NCI-H2196 (cell line): ENCODE results near the gene ST8SIA4.

Experiments
- DNase-seq: peaks from one replicate; lab custom pipeline; 2025; ENCODE audit not compliant: unreplicated experiment; lab: John Stamatoyannopoulos, UW

The ST8SIA4 gene

DNA sequence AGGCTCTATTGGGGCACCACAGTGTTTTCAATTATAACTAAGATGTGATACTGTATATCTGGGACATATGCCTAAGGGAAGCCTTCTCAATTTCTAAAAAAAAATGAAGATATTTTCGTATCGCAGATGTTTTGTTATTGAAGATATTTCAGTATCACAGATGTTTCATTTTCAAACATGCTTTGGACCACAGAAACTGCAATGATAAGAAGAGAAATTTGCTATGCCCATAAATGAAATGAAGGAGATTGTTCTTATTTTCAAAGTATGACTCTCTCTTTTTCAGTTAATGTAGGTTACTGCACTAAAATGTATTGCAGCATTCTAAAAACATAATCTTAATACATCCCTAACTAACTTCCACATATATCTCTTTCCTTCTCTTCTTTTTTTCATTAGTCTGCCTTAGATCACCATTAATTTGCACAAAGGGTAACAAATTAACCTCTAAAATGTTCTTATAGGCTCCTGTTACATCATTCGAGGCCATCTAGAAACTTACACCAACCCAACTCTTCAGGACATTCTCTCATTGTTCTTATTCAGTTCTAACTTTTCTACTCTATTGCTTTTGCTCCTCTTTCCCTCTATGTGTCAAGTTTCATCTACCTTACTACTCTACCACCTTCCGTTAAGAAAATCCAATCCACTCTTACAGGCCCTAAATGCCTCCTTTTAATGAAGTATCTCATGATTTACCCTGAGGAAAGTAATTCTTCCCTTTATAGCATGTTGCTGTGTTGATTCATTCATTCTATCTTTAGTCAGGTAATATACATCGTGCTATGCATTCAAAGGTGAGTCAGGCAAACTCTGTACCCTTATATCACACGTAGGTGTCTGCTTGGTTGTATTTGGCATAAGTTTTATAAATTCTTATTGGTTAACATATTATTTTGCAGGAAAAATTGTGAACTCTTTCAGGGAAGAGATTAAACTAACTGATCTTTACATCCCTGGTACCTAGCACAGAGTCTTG, 70.5 kb downstream of the ST8SIA4 start:
- DNase-seq: no peak

DNA sequence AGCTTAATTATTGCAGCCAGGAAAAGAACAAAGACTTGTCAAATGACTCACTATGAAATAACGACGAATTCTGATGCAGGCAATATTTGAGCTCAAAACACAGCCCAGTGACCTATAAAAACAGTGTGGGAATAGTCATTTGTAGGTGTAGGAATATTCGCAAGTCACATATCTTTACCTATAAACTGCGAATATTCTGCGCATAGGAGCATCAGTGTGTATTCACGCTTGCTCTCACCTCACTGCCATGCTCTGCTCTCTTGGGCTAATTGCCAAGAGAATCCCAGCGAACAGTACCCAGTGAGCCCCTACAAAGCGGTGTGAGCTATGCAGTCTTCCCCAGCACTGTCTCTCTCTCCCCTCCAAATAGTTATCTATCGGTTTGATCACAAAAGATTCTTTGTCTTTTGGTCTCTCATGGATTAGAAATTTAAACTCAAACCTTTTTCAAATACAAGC, 74.2 kb downstream of the ST8SIA4 start:
- DNase-seq: no peak

DNA sequence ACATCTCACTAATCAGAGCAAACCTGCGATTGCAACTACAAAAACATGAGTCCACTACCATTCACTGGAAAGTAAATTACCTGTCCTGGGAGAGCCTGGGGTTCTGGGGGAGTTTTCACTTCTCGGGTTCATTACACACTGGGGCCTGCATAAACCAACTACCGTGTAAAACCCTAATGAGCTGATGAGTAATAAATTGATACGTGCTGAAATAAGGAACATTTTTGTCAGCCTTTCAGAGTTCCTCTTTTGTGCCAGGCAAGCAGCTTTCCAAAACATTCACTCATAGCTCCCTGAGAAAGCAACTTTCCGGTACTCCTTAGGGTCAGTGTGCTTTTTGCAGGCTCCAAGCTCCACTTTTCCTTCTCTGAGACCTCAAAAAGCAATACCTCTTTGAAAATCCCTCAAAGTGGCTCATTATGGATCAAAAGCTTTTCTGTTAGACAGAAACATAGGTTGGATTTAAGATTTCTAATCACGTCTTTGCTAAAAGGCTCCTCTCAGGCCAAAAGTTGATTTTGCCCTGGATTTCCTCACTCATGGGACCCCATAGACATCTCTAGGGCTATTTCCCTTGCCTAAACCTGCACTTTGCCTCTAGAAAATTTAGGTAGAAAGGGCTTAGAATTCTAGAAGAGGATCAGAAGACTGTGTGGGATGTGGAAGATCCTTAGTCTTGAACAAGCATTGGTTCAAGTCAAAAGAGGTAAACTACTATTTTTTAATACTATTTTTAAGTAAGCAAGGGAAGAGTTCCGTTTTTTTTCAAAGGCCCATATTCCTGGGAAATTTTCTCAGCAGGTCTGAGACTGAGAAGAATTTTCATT, 74.8 kb downstream of the ST8SIA4 start:
- DNase-seq: no peak

DNA sequence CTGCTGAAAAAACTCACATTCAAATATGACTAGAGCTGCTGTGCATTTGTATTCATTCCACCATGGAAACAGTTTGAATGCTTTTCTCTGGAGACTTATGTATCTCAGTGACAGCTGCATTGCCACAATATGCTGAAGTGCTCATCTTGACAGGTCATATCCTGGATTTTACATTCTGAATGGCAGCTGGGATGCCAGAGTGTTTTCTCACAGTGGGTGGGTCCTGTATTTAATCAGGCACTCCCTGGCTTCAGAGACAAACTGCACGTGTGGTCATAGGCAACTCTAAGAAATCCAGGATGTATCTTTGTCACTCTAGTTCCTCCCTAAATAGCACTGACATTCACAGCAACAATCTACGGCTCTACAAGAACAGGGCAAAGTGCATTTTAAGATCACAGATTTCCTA, 75.6 kb downstream of the ST8SIA4 start:
- no peak for DNase-seq

DNA sequence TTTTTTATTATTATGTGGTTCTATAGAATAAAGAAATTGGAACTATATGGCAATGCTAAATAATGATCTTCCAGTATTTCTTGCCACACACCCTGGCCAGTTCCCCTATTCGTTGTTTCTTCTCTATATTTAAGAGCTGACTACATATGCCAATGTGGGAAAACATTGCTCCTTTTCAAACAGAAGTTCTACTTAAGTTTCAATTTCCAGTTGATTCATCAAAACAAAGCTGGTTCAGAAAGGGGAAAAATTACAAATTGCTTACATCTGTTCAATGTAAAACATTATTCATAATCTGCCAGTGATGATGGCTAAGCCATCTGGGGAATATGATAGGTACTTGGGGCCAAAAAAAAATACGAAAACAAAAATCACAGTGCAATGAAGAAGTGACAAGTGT, 76.9 kb downstream of the ST8SIA4 start:
- no peak for DNase-seq

DNA sequence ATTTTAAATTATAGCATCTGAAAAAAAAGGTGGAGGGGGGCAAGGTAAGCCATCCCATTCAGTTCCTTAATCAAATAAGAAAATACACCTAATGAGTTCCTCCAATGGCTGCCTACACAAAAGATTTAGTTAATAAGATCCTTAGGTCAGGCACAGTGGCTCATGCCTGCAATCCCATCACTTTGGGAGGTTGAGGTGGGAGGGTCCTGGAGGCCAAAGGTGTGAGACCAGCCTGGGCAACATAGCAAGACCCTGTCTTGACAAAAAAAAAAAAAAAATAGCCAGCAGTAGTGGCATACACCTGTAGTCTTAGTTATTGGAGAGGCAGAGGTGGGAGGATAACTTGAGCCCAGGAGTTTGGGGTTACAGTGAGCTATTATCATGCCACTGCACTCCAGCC, 78.4 kb downstream of the ST8SIA4 start:
- no peak for DNase-seq

DNA sequence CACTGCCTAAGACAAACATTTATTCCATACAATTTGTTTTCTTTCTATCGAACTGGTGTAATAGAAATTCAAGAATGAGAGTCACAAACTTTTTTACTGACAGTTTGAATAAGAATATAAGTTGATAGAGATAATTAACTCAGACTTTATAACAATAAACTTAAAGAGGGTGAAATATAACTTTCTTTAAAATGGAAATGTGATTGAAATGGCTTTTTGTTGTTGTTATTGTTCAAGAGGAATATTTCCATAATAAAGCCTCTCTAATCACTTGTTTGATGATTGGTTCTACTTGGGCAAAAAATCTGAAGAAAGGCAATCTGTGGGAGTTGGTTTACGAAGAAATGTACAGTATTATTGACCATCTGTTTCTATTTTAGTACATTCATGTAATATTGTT, 79.3 kb downstream of the ST8SIA4 start:
- no peak for DNase-seq

DNA sequence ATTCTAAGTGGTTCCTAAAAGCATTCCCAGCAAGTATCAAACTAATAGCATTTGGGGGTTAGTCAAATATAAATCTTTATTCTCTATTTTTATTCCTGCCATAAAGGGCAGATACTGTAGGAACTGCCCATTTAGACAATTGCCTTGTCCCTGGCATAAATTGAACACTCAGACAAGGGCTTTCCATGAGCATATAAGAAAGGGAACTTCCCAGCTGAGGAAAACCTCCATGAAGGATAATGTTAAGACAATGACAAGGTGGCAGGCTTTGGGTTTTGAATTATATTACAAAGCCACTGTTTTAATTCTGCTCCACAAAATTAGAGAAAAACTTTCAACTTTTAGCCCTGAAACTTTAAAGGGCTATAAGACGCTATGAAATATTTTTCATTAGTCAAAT, 81.3 kb downstream of the ST8SIA4 start:
- no peak for DNase-seq

DNA sequence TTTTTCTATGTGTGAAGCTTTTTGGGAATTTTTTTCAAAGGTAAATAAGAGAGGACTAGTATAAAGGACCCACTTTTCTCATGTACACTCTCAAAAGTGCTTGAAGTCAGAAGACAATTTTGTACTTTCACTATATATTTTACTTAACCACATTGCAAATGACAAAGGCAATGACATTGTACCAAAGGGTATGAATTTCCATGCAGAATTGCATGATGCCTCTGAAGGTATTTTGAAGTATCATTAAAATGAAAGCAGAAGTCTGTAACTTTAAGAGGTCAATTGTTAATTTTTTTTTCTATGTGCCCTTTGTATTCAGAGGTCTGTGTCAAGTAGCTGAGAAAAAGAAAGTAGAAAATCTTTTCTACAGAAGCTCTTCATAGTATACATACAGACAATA, 84.7 kb downstream of the ST8SIA4 start:
- DNase-seq: no peak

DNA sequence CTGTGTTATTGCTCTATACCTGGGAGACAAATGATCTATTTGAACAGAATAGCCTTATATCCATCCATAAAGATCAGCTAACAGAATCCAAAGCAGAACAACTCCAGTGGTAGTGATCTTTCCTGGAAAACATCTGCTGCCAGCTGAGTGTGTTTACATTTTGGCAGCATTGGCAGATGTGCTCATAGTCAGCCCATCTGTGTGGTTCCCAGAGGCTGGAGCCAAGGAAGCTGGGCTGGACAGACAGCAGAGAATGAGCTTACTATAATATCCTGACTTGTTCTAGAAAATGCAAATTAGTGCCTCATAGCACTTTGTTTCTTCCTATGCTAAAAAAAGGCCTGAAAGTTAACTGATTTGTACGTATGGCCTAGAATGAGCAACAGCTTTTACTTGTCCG, 99.7 kb downstream of the ST8SIA4 start:
- peak; percentile 17 for DNase-seq

DNA sequence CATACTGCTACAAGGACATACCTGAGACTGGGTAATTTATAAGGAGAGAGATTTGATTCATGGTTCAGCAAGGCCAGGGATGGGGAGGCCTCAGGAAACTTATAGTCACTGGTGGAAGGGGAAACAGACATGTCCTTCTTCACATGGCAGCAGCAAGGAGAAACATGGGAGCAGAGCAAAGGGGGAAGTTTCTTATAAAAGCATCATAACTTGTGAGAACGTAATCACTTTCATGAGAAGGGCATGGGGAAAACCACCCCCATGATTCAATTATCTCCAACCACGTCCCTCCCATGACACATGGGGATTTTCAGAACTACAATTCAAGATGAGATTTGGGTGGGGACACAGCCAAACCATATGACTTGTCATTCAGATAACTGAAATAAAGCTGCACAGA, 100.9 kb downstream of the ST8SIA4 start:
- DNase-seq: no peak

DNA sequence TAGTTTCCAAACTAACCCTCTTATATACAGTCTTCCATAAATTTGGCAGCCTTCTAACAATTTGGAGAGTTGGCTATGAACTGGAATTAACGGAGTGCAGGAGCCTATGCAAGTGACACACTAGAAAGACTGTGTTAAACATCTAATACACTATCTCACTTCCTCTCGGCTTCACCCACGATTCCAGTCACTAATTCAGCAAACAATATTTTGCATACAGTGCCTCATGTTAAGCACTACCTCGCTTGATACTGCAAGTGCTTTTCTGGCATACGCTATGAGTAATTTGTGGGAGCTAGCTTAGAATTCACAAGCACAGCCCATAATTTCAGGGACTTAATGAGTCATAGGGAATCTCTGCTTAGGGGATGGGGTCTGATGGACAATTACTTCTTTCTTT, 102.5 kb downstream of the ST8SIA4 start:
- DNase-seq: no peak

DNA sequence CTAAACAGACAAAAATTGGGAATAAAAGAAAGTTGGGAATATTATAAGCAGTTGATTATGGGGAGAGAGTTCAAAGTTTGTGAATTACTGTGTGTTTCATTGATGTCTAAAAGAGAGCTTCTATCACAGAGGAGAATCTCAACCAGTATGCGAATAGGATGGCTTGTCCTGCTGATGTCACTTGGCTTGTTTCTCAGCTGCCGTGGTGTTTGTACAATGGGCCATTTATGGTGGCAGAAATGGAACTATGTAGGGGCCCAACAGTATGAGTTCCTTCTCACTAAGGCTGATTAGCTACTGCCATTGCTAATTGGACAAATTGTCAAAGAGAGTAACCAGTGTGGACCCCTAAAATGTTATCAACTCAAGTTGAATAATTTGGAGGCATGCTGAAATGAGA, 103.9 kb downstream of the ST8SIA4 start:
- no peak for DNase-seq

DNA sequence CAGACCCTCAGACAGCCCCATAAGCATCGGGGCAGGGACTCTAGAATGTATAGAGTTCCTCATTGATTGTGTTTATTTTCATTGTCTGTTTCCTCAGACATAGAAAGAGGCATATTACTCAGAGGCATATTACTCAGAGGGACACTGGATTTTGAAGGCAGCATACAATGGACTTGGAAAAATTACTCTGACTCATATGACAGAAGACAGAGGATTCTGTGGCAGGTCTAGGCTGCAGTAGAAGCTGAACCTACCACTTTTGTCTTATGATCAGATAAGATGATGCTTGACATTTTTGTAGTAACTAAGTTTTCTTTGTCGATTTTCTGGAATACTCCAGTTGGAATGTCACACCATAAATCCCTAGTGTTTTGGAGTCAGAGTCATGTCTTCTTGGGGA, 105.2 kb downstream of the ST8SIA4 start:
- no peak for DNase-seq

DNA sequence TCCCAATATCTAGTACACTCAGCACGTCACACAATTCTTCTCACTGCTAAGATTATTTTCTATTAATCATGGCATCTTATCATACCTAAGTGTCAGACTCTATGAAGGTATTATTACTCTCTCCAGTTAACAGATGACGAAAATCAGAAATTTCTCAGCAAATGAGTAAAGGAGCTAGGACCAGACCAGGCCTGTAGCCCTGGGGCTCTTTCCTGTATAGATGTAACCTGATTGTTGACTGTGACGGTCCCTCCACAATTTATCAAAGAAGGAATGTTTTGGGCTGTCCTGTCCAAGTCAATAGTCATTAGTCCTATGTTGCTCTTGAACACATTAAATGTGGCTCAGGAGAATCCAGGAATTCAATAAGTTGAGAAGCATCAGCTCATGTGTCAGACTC, 106.2 kb downstream of the ST8SIA4 start:
- DNase-seq: no peak

DNA sequence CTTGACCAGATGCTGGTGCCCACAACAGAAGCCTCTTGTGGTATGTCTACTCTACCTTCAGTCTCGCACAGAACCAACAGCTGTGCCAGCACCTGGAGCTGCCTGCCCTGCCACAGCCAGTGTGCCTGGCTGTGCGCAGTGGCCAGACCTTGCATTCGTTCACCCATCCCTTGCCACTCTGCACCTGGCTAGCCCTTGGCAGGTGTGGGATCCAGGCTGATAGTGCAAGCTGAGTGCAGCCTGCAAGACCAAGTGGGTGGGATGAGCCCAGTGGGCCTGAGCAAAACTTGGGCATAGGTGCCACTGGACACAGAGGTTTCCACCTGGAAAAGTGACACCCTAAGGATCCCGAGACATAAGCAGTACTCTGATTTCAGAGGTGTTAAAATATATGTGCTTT, 108.2 kb downstream of the ST8SIA4 start:
- DNase-seq: no peak

DNA sequence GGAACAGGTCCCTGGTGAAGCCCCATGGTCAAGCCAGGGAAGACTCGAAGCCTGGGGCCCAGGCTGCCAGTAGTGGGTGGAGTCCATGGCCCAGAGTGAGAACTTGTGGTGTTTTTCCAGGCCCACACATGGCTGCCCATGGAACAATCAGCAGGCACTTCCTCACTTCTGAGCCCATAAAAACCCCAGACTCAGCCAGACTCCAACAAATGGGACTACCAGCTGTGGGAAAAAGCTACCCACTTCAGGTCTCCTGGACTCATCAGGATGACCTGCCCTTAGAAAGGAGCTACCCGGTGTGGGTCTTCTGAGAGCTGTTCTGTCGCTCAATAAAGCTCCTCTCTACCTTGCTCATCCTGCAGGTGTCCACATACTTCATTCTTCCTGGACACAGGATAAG, 108.9 kb downstream of the ST8SIA4 start:
- no peak for DNase-seq

DNA sequence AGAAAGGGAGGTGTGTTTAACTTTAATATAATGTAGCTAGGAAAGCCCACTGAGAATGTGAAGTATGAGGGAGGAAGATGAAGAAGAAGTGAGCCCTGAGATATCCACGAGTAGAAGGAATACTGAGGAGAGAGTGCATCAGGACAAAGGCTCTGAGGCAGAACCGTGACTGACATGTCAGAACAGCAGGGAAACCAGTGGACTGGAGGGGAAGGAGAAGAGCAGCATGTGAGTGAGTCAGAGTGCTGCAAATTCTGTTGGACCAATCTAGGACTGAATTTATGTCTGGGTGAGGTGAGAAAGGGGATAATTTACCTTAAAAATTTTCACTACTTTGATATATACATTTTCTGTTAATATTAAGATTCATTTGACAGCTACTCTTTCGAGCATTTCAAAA, 110.3 kb downstream of the ST8SIA4 start:
- no peak for DNase-seq

DNA sequence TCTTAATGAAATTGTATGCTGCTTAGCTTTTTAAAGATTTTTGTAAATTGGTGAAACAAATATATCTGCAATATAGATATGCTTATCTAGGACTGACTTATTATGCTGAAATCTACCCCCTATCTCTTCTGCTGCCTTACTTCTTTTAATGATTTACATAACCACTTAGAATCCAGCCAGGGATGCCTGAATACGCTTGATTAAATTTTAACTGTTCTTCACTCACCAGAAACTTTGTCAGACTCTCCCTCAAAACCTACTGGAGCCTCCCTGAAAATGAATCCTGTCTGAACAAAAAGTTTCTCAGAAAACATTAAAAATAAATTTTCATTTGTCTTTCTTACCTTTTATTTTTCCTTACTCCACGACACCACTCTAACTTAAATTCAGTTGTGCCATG, 111.7 kb downstream of the ST8SIA4 start:
- DNase-seq: no peak

DNA sequence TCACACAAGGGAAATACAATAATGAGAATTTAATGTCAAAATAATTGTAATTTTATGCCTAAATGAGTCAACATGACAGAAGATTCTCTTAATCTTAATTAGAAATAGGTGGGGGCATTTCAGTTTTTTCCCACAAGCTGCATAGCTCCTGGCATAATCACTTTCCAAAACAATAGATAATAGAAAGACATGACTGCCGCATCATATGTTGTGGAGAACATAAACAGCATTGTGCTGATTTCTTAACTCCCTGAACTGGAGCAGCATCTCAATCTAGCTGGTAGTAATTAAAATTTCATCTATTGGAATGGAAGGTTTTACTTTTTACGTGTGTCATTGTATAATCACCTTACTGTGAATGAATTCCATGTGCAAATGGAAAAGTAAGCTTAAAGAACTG, 112.1 kb downstream of the ST8SIA4 start:
- no peak for DNase-seq

DNA sequence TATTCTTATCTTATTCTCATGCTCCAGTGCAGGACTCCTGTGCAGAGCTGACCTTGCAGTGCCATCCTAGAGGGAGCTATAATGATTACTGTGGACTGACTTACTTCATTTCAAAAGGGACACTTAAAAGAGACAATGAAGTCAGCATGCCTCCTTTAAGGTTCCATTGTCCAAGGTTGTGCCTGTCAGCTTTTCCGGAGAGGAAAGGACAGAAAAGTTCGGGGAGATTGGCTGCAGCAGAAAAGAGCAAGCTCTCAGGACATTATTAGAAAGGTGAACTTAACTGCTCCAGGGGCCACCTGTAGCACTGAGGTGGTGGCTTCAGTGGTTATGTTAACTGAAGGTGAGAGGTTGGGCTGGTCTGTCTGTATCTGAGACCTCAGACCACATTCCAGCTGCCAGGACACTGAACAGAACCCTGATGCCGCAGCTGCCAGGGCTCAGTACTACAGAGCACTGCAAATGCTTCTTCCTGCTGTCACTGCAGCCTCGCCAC, 112.9 kb downstream of the ST8SIA4 start:
- no peak for DNase-seq

DNA sequence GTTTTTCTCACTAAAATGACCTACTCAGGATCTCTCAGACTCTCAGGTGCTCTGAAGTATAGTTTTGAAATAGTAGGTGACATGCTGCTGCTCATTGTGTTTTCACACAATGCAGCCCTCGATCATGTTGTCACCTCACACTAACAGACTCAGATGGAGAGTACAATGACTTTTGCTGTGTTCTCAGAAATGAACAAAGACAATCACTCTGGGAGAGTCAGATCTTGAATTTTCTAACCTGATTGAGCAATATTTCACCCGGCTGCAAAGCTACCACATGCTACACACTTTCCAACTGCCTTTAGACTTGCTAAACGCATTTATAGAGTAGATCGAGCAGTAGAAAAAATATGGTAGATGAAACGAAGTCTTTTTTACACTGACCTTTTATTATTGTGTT, 113.4 kb downstream of the ST8SIA4 start:
- DNase-seq: no peak
